ENCODE measurements around the gene SMOC2.
"Not testable (repeated sequence)": the region's sequence is repeated elsewhere in the genome, so short reads cannot be mapped to it uniquely, and the experiment has no call there.

The SMOC2 gene

GRCh38 chr6:168546151-168546550, 105.2 kb downstream of the SMOC2 start:
- no peak for DNase-seq

- DNase-seq = no peak
These were observed 105.7 kb downstream of the SMOC2 start for GRCh38 chr6:168546730-168547129.

GRCh38 chr6:168550326-168550725, 109.3 kb downstream of the SMOC2 start:
- no peak for DNase-seq

- no peak for DNase-seq
These were observed 113.5 kb downstream of the SMOC2 start for GRCh38 chr6:168554472-168554871.

GRCh38 chr6:168554898-168555617, 114.1 kb downstream of the SMOC2 start:
- no peak for DNase-seq

GRCh38 chr6:168555618-168556273, 114.8 kb downstream of the SMOC2 start:
- DNase-seq = no peak

- no peak for DNase-seq
These were observed 116.5 kb downstream of the SMOC2 start for GRCh38 chr6:168557512-168557911.

GRCh38 chr6:168558686-168559085, 117.7 kb downstream of the SMOC2 start:
- DNase-seq = no peak

- no peak for DNase-seq
These were observed 118.7 kb downstream of the SMOC2 start for GRCh38 chr6:168559574-168560098.

- no peak for DNase-seq
These were observed 119.1 kb downstream of the SMOC2 start for GRCh38 chr6:168560126-168560525.

- no peak for DNase-seq
These were observed 121.7 kb downstream of the SMOC2 start for GRCh38 chr6:168562576-168563151.

- DNase-seq = no peak
These were observed 122.7 kb downstream of the SMOC2 start for GRCh38 chr6:168563656-168564055.

- DNase-seq = no peak
These were observed 124.1 kb downstream of the SMOC2 start for GRCh38 chr6:168565112-168565511.

GRCh38 chr6:168570211-168570610, 129.2 kb downstream of the SMOC2 start:
- DNase-seq = no peak

- no peak for DNase-seq
These were observed 130.3 kb downstream of the SMOC2 start for GRCh38 chr6:168571268-168571667.

GRCh38 chr6:168573276-168573835, 132.4 kb downstream of the SMOC2 start:
- not testable (repeated sequence) for DNase-seq

GRCh38 chr6:168574075-168574698, 133.2 kb downstream of the SMOC2 start:
- no peak for DNase-seq

GRCh38 chr6:168574699-168575195, 133.8 kb downstream of the SMOC2 start:
- DNase-seq = no peak

- no peak for DNase-seq
These were observed 134.5 kb downstream of the SMOC2 start for GRCh38 chr6:168575346-168576098.

GRCh38 chr6:168576388-168576787, 135.4 kb downstream of the SMOC2 start:
- DNase-seq = no peak

GRCh38 chr6:168577496-168577895, 136.5 kb downstream of the SMOC2 start:
- DNase-seq = no peak

- DNase-seq = no peak
These were observed 137.1 kb downstream of the SMOC2 start for GRCh38 chr6:168578036-168578435.
